ENCODE data around the gene DENND1A. TPM values are rescaled to one million over a fixed set of nuclear protein-coding genes. Genes with fewer than 3 reads are reported as not detected.

Gene DENND1A
- total and polyA plus RNA-seq, 2 experiments from 2014 or later: 13.1 to 28.7 TPM

DNA sequence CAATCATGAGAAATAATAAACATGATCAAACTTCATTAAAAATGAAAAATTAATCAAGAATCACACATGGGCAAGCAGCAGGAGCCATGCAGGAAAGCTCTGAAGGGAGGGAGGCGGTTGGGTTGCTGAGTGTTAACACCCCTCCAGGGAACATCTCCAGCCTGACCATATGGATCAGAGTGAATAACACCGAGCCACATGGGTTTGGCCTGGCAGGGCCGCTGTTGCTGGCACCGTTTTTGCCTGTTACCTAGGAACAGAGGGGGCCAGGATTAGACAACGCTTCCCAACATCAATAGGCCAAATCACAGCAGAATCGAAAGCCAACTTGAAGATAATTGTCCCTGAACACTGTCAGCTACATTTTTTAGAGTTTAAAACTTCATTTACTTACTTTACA, 160.2 kb downstream of the DENND1A start (continued):
- TF ChIP-seq, protein P1, sequence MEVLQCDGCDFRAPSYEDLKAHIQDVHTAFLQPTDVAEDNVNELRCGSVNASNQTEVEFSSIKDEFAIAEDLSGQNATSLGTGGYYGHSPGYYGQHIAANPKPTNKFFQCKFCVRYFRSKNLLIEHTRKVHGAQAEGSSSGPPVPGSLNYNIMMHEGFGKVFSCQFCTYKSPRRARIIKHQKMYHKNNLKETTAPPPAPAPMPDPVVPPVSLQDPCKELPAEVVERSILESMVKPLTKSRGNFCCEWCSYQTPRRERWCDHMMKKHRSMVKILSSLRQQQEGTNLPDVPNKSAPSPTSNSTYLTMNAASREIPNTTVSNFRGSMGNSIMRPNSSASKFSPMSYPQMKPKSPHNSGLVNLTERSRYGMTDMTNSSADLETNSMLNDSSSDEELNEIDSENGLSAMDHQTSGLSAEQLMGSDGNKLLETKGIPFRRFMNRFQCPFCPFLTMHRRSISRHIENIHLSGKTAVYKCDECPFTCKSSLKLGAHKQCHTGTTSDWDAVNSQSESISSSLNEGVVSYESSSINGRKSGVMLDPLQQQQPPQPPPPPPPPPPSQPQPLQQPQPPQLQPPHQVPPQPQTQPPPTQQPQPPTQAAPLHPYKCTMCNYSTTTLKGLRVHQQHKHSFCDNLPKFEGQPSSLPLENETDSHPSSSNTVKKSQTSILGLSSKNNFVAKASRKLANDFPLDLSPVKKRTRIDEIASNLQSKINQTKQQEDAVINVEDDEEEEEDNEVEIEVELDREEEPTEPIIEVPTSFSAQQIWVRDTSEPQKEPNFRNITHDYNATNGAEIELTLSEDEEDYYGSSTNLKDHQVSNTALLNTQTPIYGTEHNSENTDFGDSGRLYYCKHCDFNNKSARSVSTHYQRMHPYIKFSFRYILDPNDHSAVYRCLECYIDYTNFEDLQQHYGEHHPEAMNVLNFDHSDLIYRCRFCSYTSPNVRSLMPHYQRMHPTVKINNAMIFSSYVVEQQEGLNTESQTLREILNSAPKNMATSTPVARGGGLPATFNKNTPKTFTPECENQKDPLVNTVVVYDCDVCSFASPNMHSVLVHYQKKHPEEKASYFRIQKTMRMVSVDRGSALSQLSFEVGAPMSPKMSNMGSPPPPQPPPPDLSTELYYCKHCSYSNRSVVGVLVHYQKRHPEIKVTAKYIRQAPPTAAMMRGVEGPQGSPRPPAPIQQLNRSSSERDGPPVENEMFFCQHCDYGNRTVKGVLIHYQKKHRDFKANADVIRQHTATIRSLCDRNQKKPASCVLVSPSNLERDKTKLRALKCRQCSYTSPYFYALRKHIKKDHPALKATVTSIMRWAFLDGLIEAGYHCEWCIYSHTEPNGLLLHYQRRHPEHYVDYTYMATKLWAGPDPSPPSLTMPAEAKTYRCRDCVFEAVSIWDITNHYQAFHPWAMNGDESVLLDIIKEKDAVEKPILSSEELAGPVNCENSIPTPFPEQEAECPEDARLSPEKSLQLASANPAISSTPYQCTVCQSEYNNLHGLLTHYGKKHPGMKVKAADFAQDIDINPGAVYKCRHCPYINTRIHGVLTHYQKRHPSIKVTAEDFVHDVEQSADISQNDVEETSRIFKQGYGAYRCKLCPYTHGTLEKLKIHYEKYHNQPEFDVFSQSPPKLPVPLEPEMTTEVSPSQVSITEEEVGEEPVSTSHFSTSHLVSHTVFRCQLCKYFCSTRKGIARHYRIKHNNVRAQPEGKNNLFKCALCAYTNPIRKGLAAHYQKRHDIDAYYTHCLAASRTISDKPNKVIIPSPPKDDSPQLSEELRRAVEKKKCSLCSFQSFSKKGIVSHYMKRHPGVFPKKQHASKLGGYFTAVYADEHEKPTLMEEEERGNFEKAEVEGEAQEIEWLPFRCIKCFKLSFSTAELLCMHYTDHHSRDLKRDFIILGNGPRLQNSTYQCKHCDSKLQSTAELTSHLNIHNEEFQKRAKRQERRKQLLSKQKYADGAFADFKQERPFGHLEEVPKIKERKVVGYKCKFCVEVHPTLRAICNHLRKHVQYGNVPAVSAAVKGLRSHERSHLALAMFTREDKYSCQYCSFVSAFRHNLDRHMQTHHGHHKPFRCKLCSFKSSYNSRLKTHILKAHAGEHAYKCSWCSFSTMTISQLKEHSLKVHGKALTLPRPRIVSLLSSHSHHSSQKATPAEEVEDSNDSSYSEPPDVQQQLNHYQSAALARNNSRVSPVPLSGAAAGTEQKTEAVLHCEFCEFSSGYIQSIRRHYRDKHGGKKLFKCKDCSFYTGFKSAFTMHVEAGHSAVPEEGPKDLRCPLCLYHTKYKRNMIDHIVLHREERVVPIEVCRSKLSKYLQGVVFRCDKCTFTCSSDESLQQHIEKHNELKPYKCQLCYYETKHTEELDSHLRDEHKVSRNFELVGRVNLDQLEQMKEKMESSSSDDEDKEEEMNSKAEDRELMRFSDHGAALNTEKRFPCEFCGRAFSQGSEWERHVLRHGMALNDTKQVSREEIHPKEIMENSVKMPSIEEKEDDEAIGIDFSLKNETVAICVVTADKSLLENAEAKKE (CRISPR knock-in tag; IDR thresholded peaks at IDR 0.05): no peak

DNA sequence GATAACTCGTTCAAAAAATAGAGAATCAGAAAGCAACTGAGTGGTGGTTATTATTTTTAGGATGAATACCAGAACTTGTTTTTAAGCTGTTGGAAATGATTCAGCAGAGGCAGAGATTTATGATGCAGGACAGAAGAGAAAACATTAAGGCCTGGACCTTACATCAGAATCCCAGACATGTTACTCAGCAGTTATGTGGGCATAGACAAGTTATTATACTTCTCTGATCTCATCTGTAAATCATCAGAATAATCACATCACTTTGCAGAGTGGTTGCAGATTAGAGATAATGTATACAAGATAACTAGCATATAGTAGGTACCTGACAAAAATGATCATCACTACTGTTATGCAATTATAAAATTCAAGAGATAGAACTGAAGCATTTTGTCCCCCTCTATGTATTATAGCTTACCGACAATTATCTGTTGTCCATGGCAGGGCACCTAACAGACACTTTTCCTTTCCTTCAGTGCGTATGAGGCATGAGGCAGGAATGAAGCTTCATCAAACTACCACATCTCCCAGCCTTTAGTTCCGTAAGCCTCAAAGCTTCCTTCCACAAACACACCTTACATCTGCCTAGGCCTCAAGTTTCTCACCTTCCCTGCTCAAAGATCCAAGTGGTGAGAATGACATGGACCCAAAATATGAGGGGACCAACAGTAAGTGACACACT, 165.9 kb downstream of the DENND1A start:
- Histone ChIP-seq H2AFZ (no peak overlapping the region), H3K27me3 (ENCODE audit: insufficient read depth) (no peaks in the 10 kb centered on the region), H3K4me1 (ENCODE audit: insufficient read depth) (peaks cover 25% of the 10 kb centered on the region), H3K79me2 (replicated peaks; ENCODE audit: insufficient read depth) (no peaks in the 10 kb centered on the region), H3K4me2 (no peak overlapping the region), H3F3A (replicated peaks; ENCODE audit: low read depth) (no peaks in the 10 kb centered on the region), H3K9me2 (ENCODE audit: insufficient read depth) (no peaks in the 10 kb centered on the region), H4K20me1 (replicated peaks; ENCODE audit: insufficient read depth) (no peaks in the 10 kb centered on the region), H3K27ac (ENCODE audit: low read depth) (no peak overlapping the region), H3K36me3 (ENCODE audit: insufficient read depth) (no peaks in the 10 kb centered on the region), H3K4me3 (no peak overlapping the region)
- Mint-ChIP-seq H3K36me3 (ENCODE audit: low read depth) (no peaks in the 10 kb centered on the region), H3K9me3 (no peaks in the 10 kb centered on the region), H3K4me3 (no peak overlapping the region), H3K27ac (no peak overlapping the region), H3K4me1 (no peaks in the 10 kb centered on the region; the same call in 1 of the 3 replicates), H3K27me3 (ENCODE audit: insufficient read depth, low read depth, poor library complexity) (no peaks in the 10 kb centered on the region)
- ATAC-seq: no peak
- no peak for DNase-seq (ENCODE audit: low spot score)
- TF ChIP-seq EZH2phosphoT487 (IDR thresholded peaks at IDR 0.05; ENCODE audit: unreplicated experiment) (no peak), NANOG (IDR thresholded peaks at IDR 0.05; ENCODE audit: borderline replicate concordance) (no peak), CREB1 (CRISPR knock-in tag; IDR thresholded peaks at IDR 0.05; ENCODE audit: low read depth) (no peak), JUNB (IDR thresholded peaks at IDR 0.05; ENCODE audit: unreplicated experiment) (no peak), STAT1 (IDR thresholded peaks at IDR 0.05; ENCODE audit: unreplicated experiment) (no peak)
- TF ChIP-seq, protein P2, sequence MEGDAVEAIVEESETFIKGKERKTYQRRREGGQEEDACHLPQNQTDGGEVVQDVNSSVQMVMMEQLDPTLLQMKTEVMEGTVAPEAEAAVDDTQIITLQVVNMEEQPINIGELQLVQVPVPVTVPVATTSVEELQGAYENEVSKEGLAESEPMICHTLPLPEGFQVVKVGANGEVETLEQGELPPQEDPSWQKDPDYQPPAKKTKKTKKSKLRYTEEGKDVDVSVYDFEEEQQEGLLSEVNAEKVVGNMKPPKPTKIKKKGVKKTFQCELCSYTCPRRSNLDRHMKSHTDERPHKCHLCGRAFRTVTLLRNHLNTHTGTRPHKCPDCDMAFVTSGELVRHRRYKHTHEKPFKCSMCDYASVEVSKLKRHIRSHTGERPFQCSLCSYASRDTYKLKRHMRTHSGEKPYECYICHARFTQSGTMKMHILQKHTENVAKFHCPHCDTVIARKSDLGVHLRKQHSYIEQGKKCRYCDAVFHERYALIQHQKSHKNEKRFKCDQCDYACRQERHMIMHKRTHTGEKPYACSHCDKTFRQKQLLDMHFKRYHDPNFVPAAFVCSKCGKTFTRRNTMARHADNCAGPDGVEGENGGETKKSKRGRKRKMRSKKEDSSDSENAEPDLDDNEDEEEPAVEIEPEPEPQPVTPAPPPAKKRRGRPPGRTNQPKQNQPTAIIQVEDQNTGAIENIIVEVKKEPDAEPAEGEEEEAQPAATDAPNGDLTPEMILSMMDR (conservative IDR thresholded peaks at IDR 0.05; ENCODE audit: low read depth in 2 of 2): no peak
- TF ChIP-seq, protein P3, sequence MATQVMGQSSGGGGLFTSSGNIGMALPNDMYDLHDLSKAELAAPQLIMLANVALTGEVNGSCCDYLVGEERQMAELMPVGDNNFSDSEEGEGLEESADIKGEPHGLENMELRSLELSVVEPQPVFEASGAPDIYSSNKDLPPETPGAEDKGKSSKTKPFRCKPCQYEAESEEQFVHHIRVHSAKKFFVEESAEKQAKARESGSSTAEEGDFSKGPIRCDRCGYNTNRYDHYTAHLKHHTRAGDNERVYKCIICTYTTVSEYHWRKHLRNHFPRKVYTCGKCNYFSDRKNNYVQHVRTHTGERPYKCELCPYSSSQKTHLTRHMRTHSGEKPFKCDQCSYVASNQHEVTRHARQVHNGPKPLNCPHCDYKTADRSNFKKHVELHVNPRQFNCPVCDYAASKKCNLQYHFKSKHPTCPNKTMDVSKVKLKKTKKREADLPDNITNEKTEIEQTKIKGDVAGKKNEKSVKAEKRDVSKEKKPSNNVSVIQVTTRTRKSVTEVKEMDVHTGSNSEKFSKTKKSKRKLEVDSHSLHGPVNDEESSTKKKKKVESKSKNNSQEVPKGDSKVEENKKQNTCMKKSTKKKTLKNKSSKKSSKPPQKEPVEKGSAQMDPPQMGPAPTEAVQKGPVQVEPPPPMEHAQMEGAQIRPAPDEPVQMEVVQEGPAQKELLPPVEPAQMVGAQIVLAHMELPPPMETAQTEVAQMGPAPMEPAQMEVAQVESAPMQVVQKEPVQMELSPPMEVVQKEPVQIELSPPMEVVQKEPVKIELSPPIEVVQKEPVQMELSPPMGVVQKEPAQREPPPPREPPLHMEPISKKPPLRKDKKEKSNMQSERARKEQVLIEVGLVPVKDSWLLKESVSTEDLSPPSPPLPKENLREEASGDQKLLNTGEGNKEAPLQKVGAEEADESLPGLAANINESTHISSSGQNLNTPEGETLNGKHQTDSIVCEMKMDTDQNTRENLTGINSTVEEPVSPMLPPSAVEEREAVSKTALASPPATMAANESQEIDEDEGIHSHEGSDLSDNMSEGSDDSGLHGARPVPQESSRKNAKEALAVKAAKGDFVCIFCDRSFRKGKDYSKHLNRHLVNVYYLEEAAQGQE (IDR thresholded peaks at IDR 0.05; ENCODE audit: unreplicated experiment): no peak
